GM18868 (cell line): Measurements from ENCODE around the gene SPATA24.
"Not testable (repeated sequence)": the region's sequence is repeated elsewhere in the genome, so short reads cannot be mapped to it uniquely, and the experiment has no call there.

ENCODE experiments used
- ATAC-seq: cut with Tn5 transposase; IDR thresholded peaks from one replicate; pipeline ENCODE4 v1.9.1; 2021; ENCODE audit warnings: mild to moderate bottlenecking, moderate library complexity; ENCODE audit not compliant: unreplicated experiment

Gene SPATA24

GRCh38 chr5:139354186-139354585, 49.7 kb downstream of the SPATA24 start:
- no peak for ATAC-seq

GRCh38 chr5:139347863-139348262, 56.0 kb downstream of the SPATA24 start:
- not testable (repeated sequence) for ATAC-seq
